GM21367 (cell line): ENCODE measurements around the gene RNASE7.

Source experiments
- ATAC-seq: cut with Tn5 transposase; IDR thresholded peaks from one replicate; pipeline ENCODE4 v1.9.1; 2021; ENCODE audit not compliant: unreplicated experiment

The RNASE7 gene

GRCh38 chr14:21042918-21043317 is 756 bp downstream of the RNASE7 start:
- no peak for ATAC-seq

- ATAC-seq: no peak
These were observed 1.3 kb downstream of the RNASE7 start for GRCh38 chr14:21043387-21043973.

- ATAC-seq: no peak
These were observed 1.9 kb downstream of the RNASE7 start for GRCh38 chr14:21043974-21044618.

GRCh38 chr14:21047378-21047781 is 5.2 kb downstream of the RNASE7 start:
- ATAC-seq: no peak

GRCh38 chr14:21048638-21049037 is 6.5 kb downstream of the RNASE7 start:
- no peak for ATAC-seq

GRCh38 chr14:21049271-21049673 is 7.1 kb downstream of the RNASE7 start:
- no peak for ATAC-seq

GRCh38 chr14:21050597-21050996 is 8.4 kb downstream of the RNASE7 start:
- no peak for ATAC-seq

GRCh38 chr14:21053184-21054122 is 11.3 kb downstream of the RNASE7 start:
- no peak for ATAC-seq

- no peak for ATAC-seq
These were observed 12.1 kb downstream of the RNASE7 start for GRCh38 chr14:21054123-21054767.

- no peak for ATAC-seq
These were observed 12.6 kb downstream of the RNASE7 start for GRCh38 chr14:21054768-21055145.

GRCh38 chr14:21055432-21056117 is 13.4 kb downstream of the RNASE7 start:
- ATAC-seq: no peak

GRCh38 chr14:21056520-21057163 is 14.5 kb downstream of the RNASE7 start:
- no peak for ATAC-seq

GRCh38 chr14:21057803-21058675 is 15.9 kb downstream of the RNASE7 start, which contains the start of gene RNASE8:
Gene RNASE8, plus strand, starts transcription at chr14:21057822. Its CDS starts 71 bp downstream, at chr14:21057893.
- no peak for ATAC-seq

- ATAC-seq: no peak
These were observed 16.7 kb downstream of the RNASE7 start for GRCh38 chr14:21058903-21059302.

GRCh38 chr14:21059842-21060613 is 17.9 kb downstream of the RNASE7 start:
- ATAC-seq: no peak

- ATAC-seq: no peak
These were observed 18.6 kb downstream of the RNASE7 start for GRCh38 chr14:21060614-21061346.

GRCh38 chr14:21061347-21061668 is 19.1 kb downstream of the RNASE7 start:
- ATAC-seq: no peak

- no peak for ATAC-seq
These were observed 21.3 kb downstream of the RNASE7 start for GRCh38 chr14:21063479-21063878.
